Measurements from ENCODE around the gene OSBPL8. TPM values are rescaled to one million over a fixed set of nuclear protein-coding genes. Genes with fewer than 3 reads are reported as not detected.

OSBPL8 gene
- total RNA-seq, 5 donors from 2014 or later (not counting 1 experiment from before 2014, with no cell fraction given), result 122 to 152 (median 130) TPM

GRCh38 chr12:76587428-76588178 lies 28.0 kb upstream of the OSBPL8 start:
- Histone ChIP-seq H3K9me3 (no peaks in the 10 kb centered on the region), H3K4me1 (ENCODE audit: control insufficient read depth in 1 of 2, extremely low read depth in 1 of 2, insufficient read depth in 2 of 2, low read length in 2 of 2) (no peaks in the 10 kb centered on the region), H3K4me3 (ENCODE audit: control insufficient read depth in 1 of 2, extremely low read depth in 1 of 2, low read length in 1 of 2) (no peak overlapping the region), H3K27me3 (replicated peaks in 1 of 2; ENCODE audit: control insufficient read depth in 2 of 2, extremely low read depth in 1 of 2, insufficient read depth in 2 of 2, low read length in 1 of 2) (no peaks in the 10 kb centered on the region), H3K27ac (ENCODE audit: low read length) (no peak overlapping the region), H3K36me3 (ENCODE audit: control insufficient read depth in 2 of 2, extremely low read depth in 1 of 2, insufficient read depth in 1 of 2, low read length in 1 of 2) (no peaks in the 10 kb centered on the region)
- no peak overlapping the region for H3K27ac Mint-ChIP-seq
- H3K27me3 Mint-ChIP-seq, result no peaks in the 10 kb centered on the region
- ChIA-PET POLR2A (interaction anchor here (0.5 to 1.0 kb wide), 4 partner anchors 21 to 1263 kb away, joined by 3 to 7 read pairs (median 3); no protein-coding TSS in a partner anchor), CTCF (interaction anchor here (0.6 to 1.7 kb wide), 10 partner anchors 11 to 1060 kb away, joined by 3 to 8 read pairs (median 4); partner anchors contain the start of gene BBS10 (in 1 of the 2))
- DNase-seq (no peak), ATAC-seq (replicated peaks in 1 of 4) (no peak)
- H3K4me3 Mint-ChIP-seq, result no peak overlapping the region
- no CpG with 5 or more reads among the region's 3 CpGs for WGBS (ENCODE audit: insufficient coverage)
- H3K36me3 Mint-ChIP-seq, result no peaks in the 10 kb centered on the region
- H3K9me3 Mint-ChIP-seq, result no peaks in the 10 kb centered on the region
- peaks cover 0 to 1% (median 0%) of the 10 kb centered on the region in 3 donors for H3K4me1 Mint-ChIP-seq

GRCh38 chr12:76586764-76587395 lies 27.3 kb upstream of the OSBPL8 start:
- Histone ChIP-seq H3K27me3 (replicated peaks in 1 of 2; ENCODE audit: control insufficient read depth in 2 of 2, extremely low read depth in 1 of 2, insufficient read depth in 2 of 2, low read length in 1 of 2) (no peaks in the 10 kb centered on the region), H3K4me1 (ENCODE audit: control insufficient read depth in 1 of 2, extremely low read depth in 1 of 2, insufficient read depth in 2 of 2, low read length in 2 of 2) (no peaks in the 10 kb centered on the region), H3K4me3 (ENCODE audit: control insufficient read depth in 1 of 2, extremely low read depth in 1 of 2, low read length in 1 of 2) (no peak overlapping the region), H3K27ac (ENCODE audit: low read length) (no peak overlapping the region), H3K9me3 (no peaks in the 10 kb centered on the region), H3K36me3 (ENCODE audit: control insufficient read depth in 2 of 2, extremely low read depth in 1 of 2, insufficient read depth in 1 of 2, low read length in 1 of 2) (no peaks in the 10 kb centered on the region)
- Mint-ChIP-seq H3K4me3 (no peak overlapping the region), H3K27ac (peak overlapping the region in 1 of 2 donors; percentile 22), H3K36me3 (no peaks in the 10 kb centered on the region), H3K27me3 (no peaks in the 10 kb centered on the region), H3K4me1 (peaks cover 0 to 1% (median 0%) of the 10 kb centered on the region in 3 donors), H3K9me3 (no peaks in the 10 kb centered on the region)
- ChIA-PET CTCF (interaction anchor here (0.6 to 1.7 kb wide), 28 partner anchors 12 to 1947 kb away, joined by 3 to 10 read pairs (median 4); partner anchors contain the start of genes OSBPL8 (in 2 of the 2) and BBS10 (in 1 of the 2)), POLR2A (interaction anchor here (0.6 to 1.3 kb wide), 4 partner anchors 32 to 192 kb away, joined by 3 to 14 read pairs (median 3); no protein-coding TSS in a partner anchor)
- ATAC-seq (replicated peaks in 1 of 4), result peak; percentile 58 to 70 (median 64)
- DNase-seq, result peak in 30 of 35 experiments; percentile 2 to 73 (median 32)
- WGBS (ENCODE audit: insufficient coverage), result no CpG with 5 or more reads among the region's 3 CpGs

- Histone ChIP-seq H3K27me3 (replicated peaks in 1 of 2; ENCODE audit: control insufficient read depth in 2 of 2, extremely low read depth in 1 of 2, insufficient read depth in 2 of 2, low read length in 1 of 2) (no peaks in the 10 kb centered on the region), H3K36me3 (ENCODE audit: control insufficient read depth in 2 of 2, extremely low read depth in 1 of 2, insufficient read depth in 1 of 2, low read length in 1 of 2) (no peaks in the 10 kb centered on the region), H3K9me3 (no peaks in the 10 kb centered on the region), H3K27ac (ENCODE audit: low read length) (no peak overlapping the region), H3K4me1 (ENCODE audit: control insufficient read depth in 1 of 2, extremely low read depth in 1 of 2, insufficient read depth in 2 of 2, low read length in 2 of 2) (no peaks in the 10 kb centered on the region), H3K4me3 (ENCODE audit: control insufficient read depth in 1 of 2, extremely low read depth in 1 of 2, low read length in 1 of 2) (no peak overlapping the region)
- Mint-ChIP-seq H3K36me3 (no peaks in the 10 kb centered on the region), H3K27ac (no peak overlapping the region), H3K27me3 (no peaks in the 10 kb centered on the region), H3K9me3 (no peaks in the 10 kb centered on the region), H3K4me3 (no peak overlapping the region), H3K4me1 (peaks cover 0 to 1% (median 0%) of the 10 kb centered on the region in 3 donors)
- no CpG with 5 or more reads among the region's 3 CpGs for WGBS (ENCODE audit: insufficient coverage)
- CTCF ChIA-PET, result interaction anchor here (0.6 to 1.7 kb wide), 3 partner anchors 30 to 536 kb away, joined by 3 to 5 read pairs (median 3); no protein-coding TSS in a partner anchor
- DNase-seq, result no peak
- no peak for ATAC-seq (replicated peaks in 1 of 4)
- POLR2A ChIA-PET, result no interaction called here
Measured at GRCh38 chr12:76583301-76583700, 23.7 kb upstream of the OSBPL8 start.

GRCh38 chr12:76573840-76574373 lies 14.3 kb upstream of the OSBPL8 start:
- DNase-seq, result no peak
- ATAC-seq (replicated peaks in 1 of 4), result no peak
- Mint-ChIP-seq H3K9me3 (peaks cover 0 to 5% (median 5%) of the 10 kb centered on the region in 3 donors), H3K4me3 (no peak overlapping the region), H3K27me3 (peaks cover 0 to 3% of the 10 kb centered on the region in 2 donors), H3K27ac (no peak overlapping the region), H3K4me1 (peaks cover 10 to 12% (median 11%) of the 10 kb centered on the region in 3 donors), H3K36me3 (peaks cover 4% of the 10 kb centered on the region)
- H3K4me3 ChIP-seq (ENCODE audit: control insufficient read depth in 1 of 2, extremely low read depth in 1 of 2, low read length in 1 of 2), result no peak overlapping the region
- H3K36me3 ChIP-seq (ENCODE audit: control insufficient read depth in 2 of 2, extremely low read depth in 1 of 2, insufficient read depth in 1 of 2, low read length in 1 of 2), result no peaks in the 10 kb centered on the region
- no CpG with 5 or more reads among the region's 1 CpG for WGBS (ENCODE audit: insufficient coverage)
- ChIA-PET CTCF (no interaction called here), POLR2A (no interaction called here)
- no peaks in the 10 kb centered on the region for H3K9me3 ChIP-seq
- H3K27ac ChIP-seq (ENCODE audit: low read length), result no peak overlapping the region
- H3K27me3 ChIP-seq (replicated peaks in 1 of 2; ENCODE audit: control insufficient read depth in 2 of 2, extremely low read depth in 1 of 2, insufficient read depth in 2 of 2, low read length in 1 of 2), result no peaks in the 10 kb centered on the region
- H3K4me1 ChIP-seq (ENCODE audit: control insufficient read depth in 1 of 2, extremely low read depth in 1 of 2, insufficient read depth in 2 of 2, low read length in 2 of 2), result peaks cover 4 to 8% of the 10 kb centered on the region in 2 experiments

- ChIA-PET CTCF (no interaction called here), POLR2A (no interaction called here)
- Mint-ChIP-seq H3K4me3 (no peak overlapping the region), H3K36me3 (peaks cover 4% of the 10 kb centered on the region), H3K4me1 (peaks cover 10 to 12% (median 11%) of the 10 kb centered on the region in 3 donors), H3K27me3 (peaks cover 0 to 3% of the 10 kb centered on the region in 2 donors), H3K27ac (no peak overlapping the region), H3K9me3 (peaks cover 0 to 5% (median 5%) of the 10 kb centered on the region in 3 donors)
- ATAC-seq (replicated peaks in 1 of 4) (no peak), DNase-seq (no peak)
- no peak overlapping the region for H3K27ac ChIP-seq (ENCODE audit: low read length)
- 94% methylated on average over 2 of the region's 3 CpGs for WGBS (ENCODE audit: insufficient coverage)
- peaks cover 4 to 8% of the 10 kb centered on the region in 2 experiments for H3K4me1 ChIP-seq (ENCODE audit: control insufficient read depth in 1 of 2, extremely low read depth in 1 of 2, insufficient read depth in 2 of 2, low read length in 2 of 2)
- H3K4me3 ChIP-seq (ENCODE audit: control insufficient read depth in 1 of 2, extremely low read depth in 1 of 2, low read length in 1 of 2), result no peak overlapping the region
- H3K9me3 ChIP-seq, result no peaks in the 10 kb centered on the region
- H3K36me3 ChIP-seq (ENCODE audit: control insufficient read depth in 2 of 2, extremely low read depth in 1 of 2, insufficient read depth in 1 of 2, low read length in 1 of 2), result no peaks in the 10 kb centered on the region
- H3K27me3 ChIP-seq (replicated peaks in 1 of 2; ENCODE audit: control insufficient read depth in 2 of 2, extremely low read depth in 1 of 2, insufficient read depth in 2 of 2, low read length in 1 of 2), result no peaks in the 10 kb centered on the region
Measured at GRCh38 chr12:76571256-76571655, 11.7 kb upstream of the OSBPL8 start.

All from T-cell (primary cell).